Erythroblast (primary cell): ENCODE data around the gene PGGHG.

ENCODE experiments used
- GATA1 ChIP-seq: IDR thresholded peaks from 2 replicates; pipeline ENCODE4 v1.6.1; 2011; ENCODE audit warnings: low read depth, mild to moderate bottlenecking, control low read depth, low read length, moderate library complexity
- POLR2A ChIP-seq: IDR thresholded peaks from 2 replicates; pipeline ENCODE4 v1.6.1; 2011; ENCODE audit warnings: mild to moderate bottlenecking, low read length

DNA sequence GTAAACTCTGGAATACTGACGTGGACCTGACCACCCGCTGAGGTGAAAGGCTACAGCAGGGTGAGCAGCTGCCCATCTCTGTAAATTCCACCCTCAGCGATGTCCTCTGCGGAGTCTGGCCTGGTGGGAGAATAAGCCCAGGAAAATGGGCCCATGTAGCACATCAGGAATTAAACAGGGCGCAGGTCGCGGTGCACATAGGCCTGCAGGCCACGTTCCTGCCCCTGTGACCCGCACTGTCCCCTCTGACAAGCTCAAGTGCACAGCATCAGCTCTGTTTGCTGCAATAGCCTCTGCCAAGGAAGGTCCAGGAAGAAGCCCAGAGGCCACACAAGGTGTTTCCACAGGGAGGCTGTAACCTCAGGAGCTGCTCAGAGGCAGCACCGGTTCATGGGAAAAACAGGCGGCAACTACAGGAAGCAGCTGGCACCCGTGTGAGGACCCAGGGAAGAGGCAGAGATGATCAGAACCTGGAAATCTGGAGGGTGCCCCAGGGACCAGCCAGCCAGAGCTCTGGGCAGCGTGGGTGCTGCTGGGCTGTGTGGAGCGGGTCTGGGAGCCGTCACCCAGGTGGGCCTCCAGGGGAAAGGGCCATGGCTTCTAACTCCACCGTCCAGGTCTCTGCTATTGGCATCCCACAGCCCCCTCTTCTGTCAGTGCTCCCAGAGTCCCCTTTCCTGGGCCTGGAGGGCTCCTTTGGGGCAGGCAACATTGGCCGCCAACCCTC, 17.9 kb downstream of the PGGHG start:
- TF ChIP-seq POLR2A (no peak), GATA1 (no peak)
